ENCODE results near the gene SMIM36. TPM values are rescaled to one million over a fixed set of nuclear protein-coding genes. Genes with fewer than 3 reads are reported as not detected.

SMIM36 gene
- total RNA-seq, 3 donors from 2014 or later: not detected

- Histone ChIP-seq H3K9me3 (no peaks in the 10 kb centered on the region), H3K4me3 (no peak overlapping the region), H3K36me3 (no peaks in the 10 kb centered on the region), H3K4me1 (no peaks in the 10 kb centered on the region), H3K27me3 (no peaks in the 10 kb centered on the region), H3K27ac (no peak overlapping the region)
- intact Hi-C loops (cut with DNase I; ENCODE audit: low total_unique reads): no loop called here
- TF ChIP-seq POLR2AphosphoS5 (IDR thresholded peaks at IDR 0.05) (no peak), CTCF (IDR thresholded peaks at IDR 0.05) (no peak), POLR2A (IDR thresholded peaks at IDR 0.05) (no peak)
- no peak for DNase-seq (ENCODE audit: low spot score in 2 of 2)
Measured at GRCh38 chr17:55416470-55417052, 94.7 kb downstream of the SMIM36 start.

- H3K27ac ChIP-seq: no peak overlapping the region
- TF ChIP-seq POLR2AphosphoS5 (IDR thresholded peaks at IDR 0.05) (no peak), POLR2A (IDR thresholded peaks at IDR 0.05) (no peak), CTCF (IDR thresholded peaks at IDR 0.05) (no peak)
- H3K27me3 ChIP-seq: no peaks in the 10 kb centered on the region
- intact Hi-C loops (cut with DNase I; ENCODE audit: low total_unique reads): no loop called here
- no peak for DNase-seq (ENCODE audit: low spot score in 2 of 2)
- no peaks in the 10 kb centered on the region for H3K9me3 ChIP-seq
- H3K4me1 ChIP-seq: no peaks in the 10 kb centered on the region
- H3K36me3 ChIP-seq: no peaks in the 10 kb centered on the region
- no peak overlapping the region for H3K4me3 ChIP-seq
Measured at GRCh38 chr17:55416000-55416399, 95.3 kb downstream of the SMIM36 start.

GRCh38 chr17:55414983-55415382 is 96.3 kb downstream of the SMIM36 start:
- intact Hi-C loops (cut with DNase I; ENCODE audit: low total_unique reads): no loop called here
- no peak for TF ChIP-seq POLR2A (IDR thresholded peaks at IDR 0.05)
- no peak for TF ChIP-seq CTCF (IDR thresholded peaks at IDR 0.05)
- no peak for TF ChIP-seq POLR2AphosphoS5 (IDR thresholded peaks at IDR 0.05)
- DNase-seq (ENCODE audit: low spot score in 2 of 2): no peak

GRCh38 chr17:55413825-55414489 is 97.3 kb downstream of the SMIM36 start:
- no peaks in the 10 kb centered on the region for H3K27me3 ChIP-seq
- no peak overlapping the region for H3K27ac ChIP-seq
- intact Hi-C loops (cut with DNase I; ENCODE audit: low total_unique reads): no loop called here
- H3K9me3 ChIP-seq: no peaks in the 10 kb centered on the region
- H3K4me3 ChIP-seq: no peak overlapping the region
- TF ChIP-seq POLR2AphosphoS5 (IDR thresholded peaks at IDR 0.05): no peak
- no peak for TF ChIP-seq CTCF (IDR thresholded peaks at IDR 0.05)
- TF ChIP-seq POLR2A (IDR thresholded peaks at IDR 0.05): no peak
- no peaks in the 10 kb centered on the region for H3K4me1 ChIP-seq
- H3K36me3 ChIP-seq: peaks cover 4% of the 10 kb centered on the region
- DNase-seq (ENCODE audit: low spot score in 2 of 2): no peak

More at GRCh38 chr17:55414983-55415382, 96.3 kb downstream of the SMIM36 start:
- Histone ChIP-seq H3K27ac (no peak overlapping the region), H3K36me3 (no peaks in the 10 kb centered on the region), H3K27me3 (no peaks in the 10 kb centered on the region), H3K4me1 (no peaks in the 10 kb centered on the region), H3K4me3 (no peak overlapping the region), H3K9me3 (no peaks in the 10 kb centered on the region)

- Histone ChIP-seq H3K4me1 (no peaks in the 10 kb centered on the region), H3K27ac (no peak overlapping the region), H3K36me3 (peaks cover 4% of the 10 kb centered on the region), H3K9me3 (no peaks in the 10 kb centered on the region), H3K27me3 (no peaks in the 10 kb centered on the region), H3K4me3 (no peak overlapping the region)
- DNase-seq (ENCODE audit: low spot score in 2 of 2): no peak
- TF ChIP-seq CTCF (IDR thresholded peaks at IDR 0.05) (no peak), POLR2AphosphoS5 (IDR thresholded peaks at IDR 0.05) (no peak), POLR2A (IDR thresholded peaks at IDR 0.05) (no peak)
- intact Hi-C loops (cut with DNase I; ENCODE audit: low total_unique reads): no loop called here
Measured at GRCh38 chr17:55411463-55411855, 99.8 kb downstream of the SMIM36 start.
